ENCODE data around the gene TBC1D21.
A peak's percentile ranks its signal among the peaks of the same experiment; 100 is the strongest.

Gene TBC1D21

GRCh38 chr15:73902121-73903020 is 29.0 kb downstream of the TBC1D21 start:
- no peak for TF ChIP-seq GATA1 (IDR thresholded peaks at IDR 0.05; ENCODE audit: low read depth, low read length)
- no peak for TF ChIP-seq POLR2A (IDR thresholded peaks at IDR 0.05; ENCODE audit: low read length)
- no peak for DNase-seq

- TF ChIP-seq POLR2A (IDR thresholded peaks at IDR 0.05; ENCODE audit: low read length) (no peak), GATA1 (IDR thresholded peaks at IDR 0.05; ENCODE audit: low read depth, low read length) (no peak)
- no peak for DNase-seq
Measured at GRCh38 chr15:73904026-73904815, 30.9 kb downstream of the TBC1D21 start.

- no peak for DNase-seq
- no peak for TF ChIP-seq GATA1 (IDR thresholded peaks at IDR 0.05; ENCODE audit: low read depth, low read length)
- TF ChIP-seq POLR2A (IDR thresholded peaks at IDR 0.05; ENCODE audit: low read length): no peak
Measured at GRCh38 chr15:73905225-73905827, 32.0 kb downstream of the TBC1D21 start.

- DNase-seq: no peak
- TF ChIP-seq POLR2A (IDR thresholded peaks at IDR 0.05; ENCODE audit: low read length) (no peak), GATA1 (IDR thresholded peaks at IDR 0.05; ENCODE audit: low read depth, low read length) (no peak)
Measured at GRCh38 chr15:73906346-73907034, 33.1 kb downstream of the TBC1D21 start.

GRCh38 chr15:73907035-73907408 is 33.7 kb downstream of the TBC1D21 start:
- DNase-seq: no peak
- TF ChIP-seq POLR2A (IDR thresholded peaks at IDR 0.05; ENCODE audit: low read length) (no peak), GATA1 (IDR thresholded peaks at IDR 0.05; ENCODE audit: low read depth, low read length) (no peak)

GRCh38 chr15:73908030-73908821 is 34.9 kb downstream of the TBC1D21 start:
- DNase-seq: peak; percentile 51 to 73
- no peak for TF ChIP-seq POLR2A (IDR thresholded peaks at IDR 0.05; ENCODE audit: low read length)
- no peak for TF ChIP-seq GATA1 (IDR thresholded peaks at IDR 0.05; ENCODE audit: low read depth, low read length)

GRCh38 chr15:73908822-73909122 is 35.4 kb downstream of the TBC1D21 start:
- DNase-seq: no peak

GRCh38 chr15:73909651-73910050 is 36.3 kb downstream of the TBC1D21 start:
- TF ChIP-seq POLR2A (IDR thresholded peaks at IDR 0.05; ENCODE audit: low read length) (no peak), GATA1 (IDR thresholded peaks at IDR 0.05; ENCODE audit: low read depth, low read length) (no peak)
- DNase-seq: no peak

More at GRCh38 chr15:73908822-73909122, 35.4 kb downstream of the TBC1D21 start:
- TF ChIP-seq GATA1 (IDR thresholded peaks at IDR 0.05; ENCODE audit: low read depth, low read length) (no peak), POLR2A (IDR thresholded peaks at IDR 0.05; ENCODE audit: low read length) (no peak)

GRCh38 chr15:73910522-73911303 is 37.3 kb downstream of the TBC1D21 start:
- no peak for TF ChIP-seq GATA1 (IDR thresholded peaks at IDR 0.05; ENCODE audit: low read depth, low read length)
- TF ChIP-seq POLR2A (IDR thresholded peaks at IDR 0.05; ENCODE audit: low read length): no peak

GRCh38 chr15:73912030-73912596 is 38.7 kb downstream of the TBC1D21 start:
- no peak for DNase-seq

More at GRCh38 chr15:73910522-73911303, 37.3 kb downstream of the TBC1D21 start:
- no peak for DNase-seq

GRCh38 chr15:73914145-73914544 is 40.8 kb downstream of the TBC1D21 start:
- no peak for TF ChIP-seq GATA1 (IDR thresholded peaks at IDR 0.05; ENCODE audit: low read depth, low read length)
- no peak for TF ChIP-seq POLR2A (IDR thresholded peaks at IDR 0.05; ENCODE audit: low read length)
- no peak for DNase-seq

More at GRCh38 chr15:73912030-73912596, 38.7 kb downstream of the TBC1D21 start:
- TF ChIP-seq POLR2A (IDR thresholded peaks at IDR 0.05; ENCODE audit: low read length) (no peak), GATA1 (IDR thresholded peaks at IDR 0.05; ENCODE audit: low read depth, low read length) (no peak)

- no peak for TF ChIP-seq GATA1 (IDR thresholded peaks at IDR 0.05; ENCODE audit: low read depth, low read length)
- DNase-seq: no peak
Measured at GRCh38 chr15:73915082-73915481, 41.7 kb downstream of the TBC1D21 start.

Measured in erythroblast (primary cell).